Cardiac muscle cell (in vitro differentiated cells and primary cell): ENCODE data around the gene RAD52. TPM values are rescaled to one million over a fixed set of nuclear protein-coding genes. Genes with fewer than 3 reads are reported as not detected.

Source experiments
- DNase-seq, 2 donors: peaks; one replicate each; pipeline versions ENCODE4 v3.0.0 to v3.0.0-alpha.2; 2010 to 2017; ENCODE audit warnings: low read depth in 1 of 2, low spot score in 1 of 2
- H3K27ac ChIP-seq: fragments of 200-600 bp; sonication (generic); 2 replicates; pipeline ENCODE4 v1.5.1; 2016
- H3K27me3 ChIP-seq: fragments of 200-600 bp; sonication (generic); 2 replicates; pipeline ENCODE4 v1.6.0; 2016; ENCODE audit warnings: control low read depth
- H3K36me3 ChIP-seq: fragments of 200-600 bp; sonication (generic); 2 replicates; pipeline ENCODE4 v1.5.1; 2016; ENCODE audit warnings: control low read depth
- H3K4me1 ChIP-seq: fragments of 200-600 bp; sonication (generic); 2 replicates; pipeline ENCODE4 v1.8.1; 2017; ENCODE audit warnings: low read depth, mild to moderate bottlenecking, mixed run types
- H3K4me3 ChIP-seq: fragments of 200-600 bp; sonication (generic); 2 replicates; pipeline ENCODE4 v1.5.1; 2016; ENCODE audit warnings: mild to moderate bottlenecking
- H3K9me3 ChIP-seq: fragments of 200-600 bp; sonication (generic); 2 replicates; pipeline ENCODE4 v1.5.1; 2017; ENCODE audit warnings: low read depth, mild to moderate bottlenecking, control low read depth
- polyA plus RNA-seq: library from polyadenylated mRNA; unstranded; fragments of >200 nt; fragmentation: Nextera tagmentation; extraction: Ambion mirVana; gene quantifications from 2 replicates; pipeline ENCODE4 v1.2.1, GENCODE V29; 2016
- total RNA-seq: library from RNA; depleted of rRNA; stranded (reverse); fragments of >200 nt; gene quantifications from 2 replicates; pipeline ENCODE4 v1.2.3, GENCODE V29; 2016
- TF ChIP-seq, protein P1 (sequence below): IDR thresholded peaks from 2 replicates; pipeline ENCODE4 v1.5.1; 2012; ENCODE audit warnings: low read depth, mild to moderate bottlenecking, low read length

RAD52 gene
- total and polyA plus RNA-seq, 2 experiments from 2014 or later, result 11.2 to 49.8 TPM

DNA sequence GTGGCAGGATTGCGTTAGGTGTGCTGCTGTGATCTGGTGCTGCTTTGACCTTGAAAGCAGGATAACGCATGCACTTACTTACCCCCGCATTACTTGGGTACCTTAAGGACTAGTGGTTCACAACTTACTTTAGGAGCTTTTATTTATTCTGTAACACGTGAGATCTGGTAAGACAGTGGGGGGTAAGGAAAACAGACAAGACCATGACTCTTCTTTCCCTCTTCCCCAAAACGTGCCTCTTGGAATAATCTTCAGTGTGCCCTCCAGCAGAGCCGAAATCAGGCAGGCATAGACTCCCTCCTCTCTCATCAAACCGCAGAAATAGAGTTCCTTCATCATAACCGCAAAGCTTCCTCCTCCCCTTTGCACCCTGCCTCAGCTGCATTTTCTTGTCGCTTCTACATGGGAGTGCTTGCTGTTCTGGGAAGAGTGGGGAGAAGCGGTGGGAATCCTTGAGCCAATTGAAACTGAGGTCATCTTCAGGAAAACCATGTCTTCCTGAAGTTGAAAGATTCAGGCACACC, 43.4 kb downstream of the RAD52 start:
- no peak for DNase-seq
- Histone ChIP-seq H3K36me3 (peaks cover 78% of the 10 kb centered on the region), H3K27me3 (no peaks in the 10 kb centered on the region), H3K4me3 (no peak overlapping the region), H3K4me1 (no peaks in the 10 kb centered on the region), H3K27ac (peak overlapping the region; percentile 39), H3K9me3 (no peaks in the 10 kb centered on the region)
- TF ChIP-seq, protein P1, sequence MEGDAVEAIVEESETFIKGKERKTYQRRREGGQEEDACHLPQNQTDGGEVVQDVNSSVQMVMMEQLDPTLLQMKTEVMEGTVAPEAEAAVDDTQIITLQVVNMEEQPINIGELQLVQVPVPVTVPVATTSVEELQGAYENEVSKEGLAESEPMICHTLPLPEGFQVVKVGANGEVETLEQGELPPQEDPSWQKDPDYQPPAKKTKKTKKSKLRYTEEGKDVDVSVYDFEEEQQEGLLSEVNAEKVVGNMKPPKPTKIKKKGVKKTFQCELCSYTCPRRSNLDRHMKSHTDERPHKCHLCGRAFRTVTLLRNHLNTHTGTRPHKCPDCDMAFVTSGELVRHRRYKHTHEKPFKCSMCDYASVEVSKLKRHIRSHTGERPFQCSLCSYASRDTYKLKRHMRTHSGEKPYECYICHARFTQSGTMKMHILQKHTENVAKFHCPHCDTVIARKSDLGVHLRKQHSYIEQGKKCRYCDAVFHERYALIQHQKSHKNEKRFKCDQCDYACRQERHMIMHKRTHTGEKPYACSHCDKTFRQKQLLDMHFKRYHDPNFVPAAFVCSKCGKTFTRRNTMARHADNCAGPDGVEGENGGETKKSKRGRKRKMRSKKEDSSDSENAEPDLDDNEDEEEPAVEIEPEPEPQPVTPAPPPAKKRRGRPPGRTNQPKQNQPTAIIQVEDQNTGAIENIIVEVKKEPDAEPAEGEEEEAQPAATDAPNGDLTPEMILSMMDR, result no peak

DNA sequence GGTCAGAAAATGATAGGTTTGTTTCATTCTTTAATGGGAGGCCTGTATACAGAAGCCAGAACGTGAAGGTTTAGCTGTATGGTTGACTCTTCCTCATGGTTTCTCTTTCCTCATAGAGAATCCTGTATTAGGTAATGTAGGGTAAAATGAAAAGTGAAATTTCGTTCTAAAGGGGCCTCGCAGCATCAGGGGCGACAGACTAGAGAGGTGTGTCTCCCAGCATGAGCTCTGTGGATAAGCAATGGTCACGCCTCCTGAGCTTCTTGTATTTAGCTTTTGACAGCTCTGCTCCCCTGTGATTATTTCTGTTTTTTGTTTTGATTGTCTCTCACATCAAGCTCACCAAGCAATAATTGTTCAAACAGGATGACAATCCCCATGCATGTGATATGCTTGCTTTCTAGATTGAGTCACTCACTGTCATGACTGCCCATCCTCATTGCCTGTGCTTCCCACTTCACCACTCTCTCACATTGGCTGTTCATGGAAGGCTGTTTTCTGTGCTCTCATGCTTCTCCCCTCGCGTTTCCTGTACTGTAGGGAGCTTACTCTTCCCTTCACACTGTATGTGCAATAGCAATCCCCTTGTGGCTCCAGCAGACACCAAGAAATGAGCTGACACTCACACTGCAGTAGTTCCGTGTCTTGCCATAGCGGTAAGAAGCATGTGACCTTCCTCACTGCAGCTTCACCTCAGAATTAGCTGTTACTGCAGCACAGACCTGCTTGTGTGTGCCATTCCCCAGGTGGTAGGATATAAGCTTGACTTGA, 44.0 kb downstream of the RAD52 start:
- no peaks in the 10 kb centered on the region for H3K27me3 ChIP-seq
- H3K4me1 ChIP-seq, result no peaks in the 10 kb centered on the region
- H3K36me3 ChIP-seq, result peaks cover 78% of the 10 kb centered on the region
- no peak overlapping the region for H3K4me3 ChIP-seq
- peak overlapping the region; percentile 39 for H3K27ac ChIP-seq
- TF ChIP-seq, protein P1, result no peak
- no peaks in the 10 kb centered on the region for H3K9me3 ChIP-seq
- DNase-seq, result no peak

DNA sequence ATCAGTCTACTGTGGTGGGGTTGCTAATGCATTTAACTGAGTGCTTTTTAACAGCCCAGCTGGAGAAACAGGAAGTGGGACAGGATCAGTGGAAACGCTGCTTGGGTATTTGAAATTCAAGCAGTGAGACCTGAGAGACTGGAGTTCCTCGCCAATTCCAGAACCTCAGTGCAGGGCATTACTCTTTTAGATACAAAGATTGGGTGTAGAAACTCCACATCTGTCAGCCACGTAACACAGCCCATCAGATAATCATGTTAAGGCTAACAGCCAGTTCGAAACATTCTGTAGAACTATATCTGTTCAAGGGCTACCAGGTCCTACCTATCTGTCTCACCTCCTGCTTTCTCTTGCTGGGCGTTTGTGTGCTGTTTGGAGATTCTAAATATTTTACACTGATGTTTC, 45.5 kb downstream of the RAD52 start:
- H3K27me3 ChIP-seq, result no peaks in the 10 kb centered on the region
- peak overlapping the region; percentile 28 for H3K27ac ChIP-seq
- H3K4me1 ChIP-seq, result no peaks in the 10 kb centered on the region
- no peaks in the 10 kb centered on the region for H3K9me3 ChIP-seq
- DNase-seq, result no peak
- H3K4me3 ChIP-seq, result no peak overlapping the region
- peaks cover 75% of the 10 kb centered on the region for H3K36me3 ChIP-seq
- TF ChIP-seq, protein P1, result no peak

DNA sequence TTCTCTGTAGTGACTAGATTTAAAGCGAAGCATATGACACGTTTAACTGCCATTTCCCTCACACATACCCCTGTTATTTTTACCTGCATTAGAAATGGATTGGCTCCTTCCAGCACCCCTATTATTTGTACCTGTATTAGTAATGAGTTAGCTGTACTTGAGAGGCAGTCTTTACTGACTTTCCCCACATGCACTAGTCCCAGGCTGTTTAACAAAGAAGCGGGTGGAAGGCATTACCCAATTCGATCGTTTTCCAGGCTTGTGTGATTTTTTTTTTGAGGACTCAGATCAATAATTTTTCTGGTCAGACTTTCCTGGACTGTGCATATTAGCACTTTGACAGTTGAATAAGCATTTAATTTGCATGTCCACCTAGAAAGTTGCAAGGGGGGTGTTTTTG, 46.4 kb downstream of the RAD52 start:
- Histone ChIP-seq H3K4me3 (no peak overlapping the region), H3K27me3 (no peaks in the 10 kb centered on the region), H3K27ac (peak overlapping the region; percentile 36), H3K9me3 (no peaks in the 10 kb centered on the region), H3K4me1 (no peaks in the 10 kb centered on the region), H3K36me3 (peaks cover 74% of the 10 kb centered on the region)
- TF ChIP-seq, protein P1, result no peak
- no peak for DNase-seq

DNA sequence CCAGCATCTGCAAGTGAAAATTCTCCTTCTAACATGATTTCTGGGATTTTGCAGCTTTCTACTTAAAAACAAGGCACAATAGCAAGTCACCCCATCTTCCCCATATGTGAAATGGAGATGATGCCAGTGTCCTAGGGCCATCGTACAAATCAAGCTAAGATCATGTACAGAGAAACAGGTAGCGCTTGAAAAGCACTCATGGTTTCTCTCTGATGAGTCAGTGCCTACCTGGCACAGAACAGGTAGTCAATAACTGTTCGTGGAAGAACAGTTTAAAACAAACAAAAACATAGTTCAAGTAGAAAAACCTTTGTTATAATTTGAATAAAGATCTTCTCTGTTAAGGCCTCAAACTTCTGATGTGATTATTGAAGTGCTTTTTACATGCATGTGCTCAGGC, 46.9 kb downstream of the RAD52 start:
- TF ChIP-seq, protein P1, result no peak
- Histone ChIP-seq H3K27ac (peak overlapping the region; percentile 36), H3K27me3 (no peaks in the 10 kb centered on the region), H3K9me3 (no peaks in the 10 kb centered on the region), H3K4me1 (no peaks in the 10 kb centered on the region), H3K36me3 (peaks cover 77% of the 10 kb centered on the region), H3K4me3 (no peak overlapping the region)
- DNase-seq, result no peak
